Measurements from ENCODE around the gene LRRC30.

The LRRC30 gene

DNA sequence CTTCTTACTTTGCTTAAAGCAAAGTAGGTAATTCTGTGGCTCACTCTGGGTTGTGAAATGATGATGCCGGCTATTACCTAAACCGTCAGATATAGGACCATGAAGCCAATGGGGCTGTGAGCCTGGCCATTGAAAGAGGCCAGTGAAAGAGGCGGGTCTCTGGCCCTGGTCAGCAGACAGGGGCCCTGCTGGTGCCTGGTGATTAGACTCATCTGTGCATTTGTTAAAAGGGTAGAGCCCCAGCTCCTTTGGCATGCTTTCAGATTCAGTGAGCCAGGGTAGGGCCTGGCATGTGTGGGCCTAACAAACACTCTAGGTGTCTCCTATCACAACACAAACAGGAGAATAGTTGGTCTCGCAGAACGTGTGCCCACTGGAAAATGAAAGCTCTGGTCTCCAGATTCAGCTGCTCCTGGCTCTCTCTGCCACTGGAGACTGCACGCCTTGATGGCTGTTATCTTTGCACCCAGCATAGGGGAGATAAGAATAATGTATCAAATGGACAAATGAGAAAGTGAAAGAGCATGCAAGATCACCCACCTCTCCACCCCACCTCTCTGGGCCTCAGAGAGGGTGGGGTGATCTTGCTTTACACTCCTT, 6.9 kb downstream of the LRRC30 start:
- Histone ChIP-seq H3K9me3 (ENCODE audit: control insufficient read depth, low read length) (no peaks in the 10 kb centered on the region), H3K4me1 (ENCODE audit: control insufficient read depth, insufficient read depth, low read length, poor library complexity, severe bottlenecking) (no peaks in the 10 kb centered on the region), H3K27ac (ENCODE audit: low read depth, low read length, severe bottlenecking) (no peak overlapping the region), H3K36me3 (ENCODE audit: control insufficient read depth, insufficient read depth, low read length) (no peaks in the 10 kb centered on the region), H3K4me3 (ENCODE audit: extremely low read depth, insufficient read depth, low read length, poor library complexity, severe bottlenecking) (no peak overlapping the region)
- WGBS, 2 experiments (ENCODE audit: insufficient coverage in 2 of 2): 96% methylated on average over 6 of the region's 6 CpGs; no CpG with 5 or more reads in 1 of the 2 experiments

DNA sequence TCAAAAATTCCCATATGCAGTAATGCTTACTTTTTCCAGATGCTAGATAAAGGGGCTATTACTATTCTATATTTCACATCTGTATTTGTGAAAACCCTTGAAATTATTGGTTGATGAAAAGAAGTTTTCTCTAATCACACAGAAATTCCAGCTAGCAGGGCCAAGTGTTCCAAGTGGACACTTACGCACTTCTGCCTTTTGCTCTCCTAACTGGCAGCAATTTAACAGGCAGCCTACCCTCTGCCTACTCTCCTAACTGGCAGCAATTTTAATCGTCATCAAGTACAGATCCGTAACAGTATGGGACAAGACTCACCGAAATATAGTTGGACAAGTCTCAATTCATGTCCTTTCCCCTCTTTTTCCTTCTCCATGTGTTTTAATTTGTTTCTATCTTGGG, 12.0 kb downstream of the LRRC30 start:
- no peak overlapping the region for H3K4me3 ChIP-seq (ENCODE audit: extremely low read depth, insufficient read depth, low read length, poor library complexity, severe bottlenecking)
- no peak overlapping the region for H3K27ac ChIP-seq (ENCODE audit: low read depth, low read length, severe bottlenecking)
- no peaks in the 10 kb centered on the region for H3K36me3 ChIP-seq (ENCODE audit: control insufficient read depth, insufficient read depth, low read length)
- WGBS, 2 experiments (ENCODE audit: insufficient coverage in 2 of 2): 96 to 100% methylated on average over 3 to 4 of the region's 4 CpGs
- no peaks in the 10 kb centered on the region for H3K9me3 ChIP-seq (ENCODE audit: control insufficient read depth, low read length)
- no peaks in the 10 kb centered on the region for H3K4me1 ChIP-seq (ENCODE audit: control insufficient read depth, insufficient read depth, low read length, poor library complexity, severe bottlenecking)

DNA sequence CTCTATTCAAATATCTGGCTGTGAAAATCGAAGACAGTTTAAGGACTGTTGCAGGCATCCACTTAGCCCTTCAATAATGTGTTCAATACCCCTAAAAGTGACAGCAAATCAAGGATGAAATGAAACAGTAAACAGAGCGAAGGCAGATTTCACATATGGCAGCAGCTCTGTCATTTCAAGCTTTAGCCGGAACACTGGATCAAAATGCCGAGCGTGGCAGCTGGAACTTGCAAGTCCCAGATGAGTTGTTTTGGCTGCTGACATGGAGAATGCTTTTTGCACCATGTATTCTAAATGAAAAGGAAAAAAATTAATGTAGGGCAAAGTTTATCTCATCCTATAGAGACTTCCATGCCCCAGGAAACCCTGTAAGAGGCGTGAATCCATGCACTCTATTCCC, 18.0 kb downstream of the LRRC30 start:
- 89 to 92% methylated on average over 6 of the region's 6 CpGs for WGBS, 2 experiments (ENCODE audit: insufficient coverage in 2 of 2)
- Histone ChIP-seq H3K4me3 (ENCODE audit: extremely low read depth, insufficient read depth, low read length, poor library complexity, severe bottlenecking) (no peak overlapping the region), H3K4me1 (ENCODE audit: control insufficient read depth, insufficient read depth, low read length, poor library complexity, severe bottlenecking) (no peaks in the 10 kb centered on the region), H3K9me3 (ENCODE audit: control insufficient read depth, low read length) (no peaks in the 10 kb centered on the region), H3K27ac (ENCODE audit: low read depth, low read length, severe bottlenecking) (no peak overlapping the region), H3K36me3 (ENCODE audit: control insufficient read depth, insufficient read depth, low read length) (no peaks in the 10 kb centered on the region)

DNA sequence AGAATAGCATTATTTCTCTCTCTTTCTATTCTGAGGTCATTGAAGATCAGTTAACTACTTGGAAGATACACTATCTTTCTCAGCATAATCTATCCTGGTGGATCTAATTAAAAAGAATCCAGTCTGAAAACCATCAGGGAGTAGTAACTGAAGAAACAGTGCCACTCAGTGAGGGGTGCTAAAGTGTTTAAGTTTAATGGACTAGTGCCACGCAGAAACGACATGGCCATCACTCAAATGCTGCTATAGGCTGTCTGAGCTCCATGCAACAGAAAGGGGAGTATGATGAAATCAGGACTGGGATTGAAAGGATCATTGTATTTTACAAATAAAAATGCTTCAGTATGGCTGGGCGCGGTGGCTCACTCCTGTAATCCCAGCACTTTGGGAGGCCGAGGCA, 23.3 kb downstream of the LRRC30 start:
- WGBS, 2 experiments (ENCODE audit: insufficient coverage in 2 of 2): 92 to 94% methylated on average over 4 to 5 of the region's 5 CpGs
- no peaks in the 10 kb centered on the region for H3K9me3 ChIP-seq (ENCODE audit: control insufficient read depth, low read length)
- H3K4me1 ChIP-seq (ENCODE audit: control insufficient read depth, insufficient read depth, low read length, poor library complexity, severe bottlenecking): no peaks in the 10 kb centered on the region
- H3K36me3 ChIP-seq (ENCODE audit: control insufficient read depth, insufficient read depth, low read length): no peaks in the 10 kb centered on the region
- no peak overlapping the region for H3K4me3 ChIP-seq (ENCODE audit: extremely low read depth, insufficient read depth, low read length, poor library complexity, severe bottlenecking)
- no peak overlapping the region for H3K27ac ChIP-seq (ENCODE audit: low read depth, low read length, severe bottlenecking)

DNA sequence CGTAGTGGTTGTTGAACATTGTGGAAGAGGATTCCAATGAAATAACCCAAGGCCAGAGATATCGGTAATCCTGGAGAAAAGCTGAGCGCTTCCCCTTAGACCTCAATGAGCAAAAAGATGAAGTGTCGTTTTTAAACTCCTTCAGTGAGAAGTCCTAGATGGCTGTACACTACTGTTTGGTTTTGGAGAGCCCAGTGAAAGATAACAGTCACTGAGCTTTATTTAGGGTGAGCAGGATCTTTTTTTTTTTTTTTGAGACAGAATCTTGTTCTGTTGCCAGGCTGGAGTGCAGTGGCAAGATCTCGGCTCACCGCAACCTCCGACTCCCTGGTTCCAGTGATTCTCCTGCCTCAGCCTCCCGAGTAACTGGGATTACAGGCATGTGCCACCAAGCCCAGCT, 24.2 kb downstream of the LRRC30 start:
- no peaks in the 10 kb centered on the region for H3K4me1 ChIP-seq (ENCODE audit: control insufficient read depth, insufficient read depth, low read length, poor library complexity, severe bottlenecking)
- 94 to 97% methylated on average over 7 to 8 of the region's 8 CpGs for WGBS, 2 experiments (ENCODE audit: insufficient coverage in 2 of 2)
- no peaks in the 10 kb centered on the region for H3K9me3 ChIP-seq (ENCODE audit: control insufficient read depth, low read length)
- no peaks in the 10 kb centered on the region for H3K36me3 ChIP-seq (ENCODE audit: control insufficient read depth, insufficient read depth, low read length)
- H3K27ac ChIP-seq (ENCODE audit: low read depth, low read length, severe bottlenecking): no peak overlapping the region
- H3K4me3 ChIP-seq (ENCODE audit: extremely low read depth, insufficient read depth, low read length, poor library complexity, severe bottlenecking): no peak overlapping the region

DNA sequence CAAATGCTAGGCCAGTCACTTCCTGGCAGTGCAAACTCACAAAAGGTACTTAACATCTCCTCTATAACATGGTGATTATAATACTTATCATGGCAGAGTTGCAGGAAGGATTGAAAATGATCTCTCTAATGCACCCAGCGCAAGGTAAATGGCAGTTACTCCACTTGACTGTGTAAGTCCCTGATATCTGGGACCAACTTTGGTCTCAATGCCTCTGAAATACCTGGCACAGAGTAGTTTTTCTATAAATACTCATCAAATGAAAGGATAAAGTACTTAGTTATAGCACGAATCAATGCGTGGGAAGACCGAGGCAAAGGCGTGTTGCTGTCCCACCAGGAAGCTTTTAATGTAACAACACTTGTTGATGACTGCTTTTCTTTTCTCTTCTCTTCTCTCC, 24.8 kb downstream of the LRRC30 start:
- WGBS, 2 experiments (ENCODE audit: insufficient coverage in 2 of 2): 97 to 98% methylated on average over 5 of the region's 5 CpGs
- Histone ChIP-seq H3K27ac (ENCODE audit: low read depth, low read length, severe bottlenecking) (no peak overlapping the region), H3K4me3 (ENCODE audit: extremely low read depth, insufficient read depth, low read length, poor library complexity, severe bottlenecking) (no peak overlapping the region), H3K36me3 (ENCODE audit: control insufficient read depth, insufficient read depth, low read length) (no peaks in the 10 kb centered on the region), H3K9me3 (ENCODE audit: control insufficient read depth, low read length) (no peaks in the 10 kb centered on the region), H3K4me1 (ENCODE audit: control insufficient read depth, insufficient read depth, low read length, poor library complexity, severe bottlenecking) (no peaks in the 10 kb centered on the region)

DNA sequence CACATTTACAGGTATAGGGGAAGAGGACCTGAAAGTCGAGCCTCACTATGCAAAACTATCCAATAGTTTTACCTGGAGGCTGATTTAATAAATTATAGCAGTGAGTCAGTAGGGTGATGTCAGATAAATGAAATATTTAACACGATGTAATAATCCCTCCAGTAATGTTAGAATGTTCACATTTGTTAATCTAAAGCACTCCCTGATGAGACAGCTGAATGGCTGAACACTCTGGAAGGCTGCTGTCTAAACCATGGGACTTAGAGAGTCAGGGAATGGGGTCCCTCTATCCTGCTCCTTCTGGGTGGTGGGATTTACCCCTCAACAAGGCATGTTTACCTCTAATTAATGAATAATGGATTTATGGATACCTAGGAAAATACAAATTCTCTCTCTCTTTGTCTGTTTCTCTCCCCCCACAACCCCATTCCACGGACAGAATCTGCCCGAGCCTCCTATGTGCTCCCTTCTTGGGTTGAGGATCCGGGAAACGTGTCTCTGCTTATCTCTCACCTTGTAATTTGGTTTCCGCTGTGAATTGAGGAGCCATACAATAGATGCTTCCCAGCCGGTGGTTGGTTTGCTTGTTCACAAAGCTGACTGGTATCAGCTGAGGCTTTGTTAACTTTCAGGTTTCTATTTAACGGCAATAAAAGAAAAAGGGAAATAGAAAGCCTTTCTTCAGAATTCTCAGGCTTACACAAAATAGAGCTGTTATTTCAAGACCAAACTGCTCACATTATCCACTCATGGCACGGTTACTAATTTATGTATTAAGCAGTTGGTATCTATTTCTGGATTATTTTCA, 25.9 kb downstream of the LRRC30 start:
- no peak overlapping the region for H3K27ac ChIP-seq (ENCODE audit: low read depth, low read length, severe bottlenecking)
- WGBS, 2 experiments (ENCODE audit: insufficient coverage in 2 of 2): 46 to 80% methylated on average over 7 of the region's 10 CpGs
- no peaks in the 10 kb centered on the region for H3K36me3 ChIP-seq (ENCODE audit: control insufficient read depth, insufficient read depth, low read length)
- no peaks in the 10 kb centered on the region for H3K9me3 ChIP-seq (ENCODE audit: control insufficient read depth, low read length)
- no peak overlapping the region for H3K4me3 ChIP-seq (ENCODE audit: extremely low read depth, insufficient read depth, low read length, poor library complexity, severe bottlenecking)
- H3K4me1 ChIP-seq (ENCODE audit: control insufficient read depth, insufficient read depth, low read length, poor library complexity, severe bottlenecking): no peaks in the 10 kb centered on the region

DNA sequence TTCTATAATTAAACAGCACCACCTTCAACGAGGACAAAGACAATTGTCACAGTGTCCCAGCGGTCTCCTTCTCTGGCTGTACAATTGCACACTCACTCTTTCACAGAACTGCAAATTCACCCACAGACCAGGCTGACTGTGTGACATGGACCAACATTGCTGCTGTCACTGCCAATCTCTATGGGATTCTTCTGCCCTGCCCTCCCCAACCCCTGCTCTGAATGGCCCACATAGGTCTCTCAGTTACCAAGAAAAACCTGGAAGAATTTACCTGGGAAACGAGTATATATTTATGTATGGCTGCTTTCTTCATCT, 26.5 kb downstream of the LRRC30 start:
- 77 to 82% methylated on average over 2 of the region's 3 CpGs for WGBS, 2 experiments (ENCODE audit: insufficient coverage in 2 of 2)
- no peaks in the 10 kb centered on the region for H3K4me1 ChIP-seq (ENCODE audit: control insufficient read depth, insufficient read depth, low read length, poor library complexity, severe bottlenecking)
- H3K27ac ChIP-seq (ENCODE audit: low read depth, low read length, severe bottlenecking): no peak overlapping the region
- no peaks in the 10 kb centered on the region for H3K9me3 ChIP-seq (ENCODE audit: control insufficient read depth, low read length)
- no peak overlapping the region for H3K4me3 ChIP-seq (ENCODE audit: extremely low read depth, insufficient read depth, low read length, poor library complexity, severe bottlenecking)
- H3K36me3 ChIP-seq (ENCODE audit: control insufficient read depth, insufficient read depth, low read length): no peaks in the 10 kb centered on the region

DNA sequence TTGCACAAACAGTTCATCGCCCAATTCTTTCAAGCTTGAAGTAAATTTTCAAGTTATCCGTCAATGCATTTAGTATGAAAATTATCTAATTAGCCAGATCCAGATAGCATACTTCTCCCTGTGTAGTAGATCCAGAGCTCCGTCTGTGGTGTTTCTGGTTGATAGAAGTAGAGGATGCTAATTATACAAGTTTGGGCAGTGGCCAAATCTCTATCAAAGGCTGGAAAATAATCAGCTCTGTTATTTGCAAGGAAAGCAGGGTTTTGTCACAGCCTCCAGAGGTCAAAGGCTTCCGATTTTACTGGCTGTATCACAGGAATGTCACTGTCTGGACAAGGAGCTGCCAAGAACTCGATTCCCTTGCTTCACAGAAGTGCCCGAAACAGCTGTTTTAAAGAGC, 28.6 kb downstream of the LRRC30 start:
- Histone ChIP-seq H3K4me1 (ENCODE audit: control insufficient read depth, insufficient read depth, low read length, poor library complexity, severe bottlenecking) (peaks cover 6% of the 10 kb centered on the region), H3K4me3 (ENCODE audit: extremely low read depth, insufficient read depth, low read length, poor library complexity, severe bottlenecking) (no peak overlapping the region), H3K36me3 (ENCODE audit: control insufficient read depth, insufficient read depth, low read length) (no peaks in the 10 kb centered on the region), H3K9me3 (ENCODE audit: control insufficient read depth, low read length) (no peaks in the 10 kb centered on the region), H3K27ac (ENCODE audit: low read depth, low read length, severe bottlenecking) (no peak overlapping the region)
- 86 to 96% methylated on average over 3 to 4 of the region's 6 CpGs for WGBS, 2 experiments (ENCODE audit: insufficient coverage in 2 of 2)

DNA sequence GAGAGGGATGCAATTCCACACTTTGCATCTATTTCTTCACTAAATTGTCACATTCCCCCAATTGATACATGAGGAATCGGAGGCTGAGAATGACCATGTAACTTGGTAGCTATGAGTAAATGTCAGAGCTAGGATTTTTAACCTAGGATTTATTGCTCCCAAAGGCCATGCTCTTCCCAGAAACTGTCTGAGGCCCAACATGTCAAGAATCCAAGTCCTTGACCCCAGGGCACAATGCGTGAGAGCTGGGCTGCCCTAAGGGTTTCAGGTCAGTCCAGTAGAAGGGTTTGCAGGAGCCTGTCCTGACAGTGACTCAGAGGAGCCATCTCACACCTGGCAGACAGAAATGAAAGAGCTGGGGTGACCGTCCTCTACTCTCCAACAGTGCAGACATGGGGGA, 30.3 kb downstream of the LRRC30 start:
- WGBS, 2 experiments (ENCODE audit: insufficient coverage in 2 of 2): 86 to 100% methylated on average over 2 of the region's 3 CpGs
- Histone ChIP-seq H3K36me3 (ENCODE audit: control insufficient read depth, insufficient read depth, low read length) (no peaks in the 10 kb centered on the region), H3K4me1 (ENCODE audit: control insufficient read depth, insufficient read depth, low read length, poor library complexity, severe bottlenecking) (peaks cover 6% of the 10 kb centered on the region), H3K9me3 (ENCODE audit: control insufficient read depth, low read length) (no peaks in the 10 kb centered on the region), H3K27ac (ENCODE audit: low read depth, low read length, severe bottlenecking) (no peak overlapping the region), H3K4me3 (ENCODE audit: extremely low read depth, insufficient read depth, low read length, poor library complexity, severe bottlenecking) (no peak overlapping the region)

DNA sequence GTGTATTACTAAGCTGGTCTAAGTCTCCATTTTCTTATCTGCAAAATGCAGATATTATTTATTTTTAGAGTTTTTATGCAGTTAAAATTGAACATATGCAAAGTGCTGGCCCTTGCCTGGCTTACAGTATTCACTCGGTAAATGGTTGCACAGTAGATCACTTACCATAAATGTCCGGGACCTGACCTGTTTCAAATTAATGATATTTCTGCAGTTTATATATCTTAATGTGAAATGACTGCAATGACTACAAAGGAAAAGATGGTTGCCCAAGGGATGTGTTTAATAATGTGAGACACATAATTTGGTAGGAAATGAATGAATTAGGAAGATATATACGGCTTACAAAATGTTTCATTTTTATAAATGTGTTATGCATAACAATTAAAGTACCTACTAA, 37.1 kb downstream of the LRRC30 start:
- WGBS, 2 experiments (ENCODE audit: insufficient coverage in 2 of 2): 100% methylated on average over 2 of the region's 3 CpGs; no CpG with 5 or more reads in 1 of the 2 experiments
- Histone ChIP-seq H3K4me1 (ENCODE audit: control insufficient read depth, insufficient read depth, low read length, poor library complexity, severe bottlenecking) (peaks cover 6% of the 10 kb centered on the region), H3K36me3 (ENCODE audit: control insufficient read depth, insufficient read depth, low read length) (no peaks in the 10 kb centered on the region), H3K27ac (ENCODE audit: low read depth, low read length, severe bottlenecking) (no peak overlapping the region), H3K4me3 (ENCODE audit: extremely low read depth, insufficient read depth, low read length, poor library complexity, severe bottlenecking) (no peak overlapping the region), H3K9me3 (ENCODE audit: control insufficient read depth, low read length) (no peaks in the 10 kb centered on the region)
